Jurkat, Clone E6-1 (cell line): Measurements from ENCODE around the gene GJA4.

Source experiments
- DNase-seq: peaks from one replicate; pipeline ENCODE4 v3.0.0-alpha.2; 2011; ENCODE audit warnings: low read depth, low spot score
- H3K4me3 ChIP-seq: 2 replicates; pipeline ENCODE4 v1.5.1; 2011; ENCODE audit warnings: mild to moderate bottlenecking, low read length, control low read depth, moderate library complexity

GJA4 gene

DNA sequence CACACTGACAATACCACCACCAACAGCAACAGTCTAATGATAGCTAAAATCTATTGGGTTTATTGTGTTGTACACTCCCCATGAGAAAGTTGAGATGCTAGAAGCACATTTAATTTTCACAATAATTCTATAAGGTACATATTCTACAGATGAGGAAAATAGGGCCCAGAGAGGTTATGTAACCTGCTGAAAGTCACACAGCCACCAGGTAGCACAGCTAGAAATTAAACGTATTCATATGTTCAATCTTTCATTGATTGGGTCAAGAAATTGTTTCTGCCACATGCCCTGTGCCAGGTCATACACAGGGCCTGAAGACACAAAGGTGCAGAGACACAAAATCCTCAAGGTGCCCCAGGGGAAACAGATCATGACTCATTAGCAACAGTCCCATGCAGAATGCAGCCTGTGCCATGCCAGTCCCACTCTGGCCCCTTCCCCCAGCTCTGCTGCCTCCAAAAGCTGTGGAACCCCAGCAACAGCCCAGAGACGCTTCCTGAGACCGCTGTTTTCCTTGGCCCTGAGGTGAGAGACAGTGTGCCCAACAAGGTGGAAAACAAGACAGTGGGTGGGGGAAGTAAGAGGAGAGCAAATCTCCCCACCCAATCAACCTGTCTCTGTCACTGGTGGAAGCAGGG lies 32.1 kb downstream of the GJA4 start:
- DNase-seq = no peak
- H3K4me3 ChIP-seq = no peak overlapping the region

DNA sequence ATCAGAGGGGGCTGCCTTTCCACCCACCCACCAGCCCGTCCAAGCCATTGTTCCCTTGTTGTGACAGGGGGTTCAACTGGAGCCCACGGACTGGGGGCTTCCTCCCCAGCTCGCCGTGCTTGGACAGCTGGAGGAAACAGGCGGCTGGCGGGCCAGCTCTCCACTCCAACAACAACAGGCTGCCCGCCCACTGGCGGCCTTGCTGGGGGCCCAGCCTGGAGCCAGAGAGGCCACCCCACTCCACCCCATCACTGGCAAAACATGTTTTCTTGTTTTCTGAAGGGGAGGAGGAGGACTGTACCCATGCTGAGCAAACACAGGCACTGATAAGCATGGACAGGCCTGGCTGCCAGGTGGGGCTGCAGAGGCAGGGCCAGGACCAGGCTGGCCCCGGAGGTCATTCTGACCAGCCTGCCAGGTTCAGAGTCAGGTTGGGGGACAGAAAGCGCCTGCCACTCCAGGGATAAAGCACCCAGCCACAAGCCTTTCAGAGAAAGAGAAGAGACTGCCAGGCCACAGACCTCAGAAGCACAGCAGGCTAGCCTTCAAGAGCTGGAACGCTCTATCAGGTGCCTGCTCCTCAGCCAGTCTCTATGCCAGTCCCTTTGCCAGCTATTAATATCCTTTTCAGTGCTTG lies 32.8 kb downstream of the GJA4 start:
- no peak overlapping the region for H3K4me3 ChIP-seq
- DNase-seq = no peak

DNA sequence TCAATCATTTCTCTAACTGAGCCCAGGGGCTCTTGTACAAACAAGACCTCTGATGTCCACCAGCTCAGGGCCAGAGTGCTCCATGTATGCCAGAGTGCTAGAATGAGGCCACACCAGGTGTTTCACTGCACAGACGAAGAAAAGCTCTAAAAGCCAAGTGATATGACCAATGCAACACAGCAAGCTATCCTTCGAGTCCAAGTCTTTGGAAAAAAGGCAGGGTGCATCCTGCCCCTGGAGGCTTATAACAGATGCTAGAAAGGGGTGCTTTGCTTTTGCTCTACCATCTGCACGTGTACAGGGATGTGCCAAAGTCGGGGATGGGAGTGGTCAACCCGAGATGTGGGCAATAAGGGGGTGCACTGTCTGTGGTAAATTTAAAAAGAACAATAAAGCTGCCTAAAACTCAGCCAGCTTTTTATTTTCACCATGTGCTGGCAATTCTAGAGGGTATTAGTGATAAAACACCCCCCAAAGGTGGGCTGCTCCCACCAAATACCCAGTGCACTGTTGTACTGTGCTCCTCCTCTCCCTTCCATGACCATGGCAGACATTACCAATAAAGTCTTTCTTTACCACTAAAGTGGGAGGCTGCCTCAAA lies 34.6 kb downstream of the GJA4 start:
- no peak for DNase-seq
- H3K4me3 ChIP-seq = no peak overlapping the region

DNA sequence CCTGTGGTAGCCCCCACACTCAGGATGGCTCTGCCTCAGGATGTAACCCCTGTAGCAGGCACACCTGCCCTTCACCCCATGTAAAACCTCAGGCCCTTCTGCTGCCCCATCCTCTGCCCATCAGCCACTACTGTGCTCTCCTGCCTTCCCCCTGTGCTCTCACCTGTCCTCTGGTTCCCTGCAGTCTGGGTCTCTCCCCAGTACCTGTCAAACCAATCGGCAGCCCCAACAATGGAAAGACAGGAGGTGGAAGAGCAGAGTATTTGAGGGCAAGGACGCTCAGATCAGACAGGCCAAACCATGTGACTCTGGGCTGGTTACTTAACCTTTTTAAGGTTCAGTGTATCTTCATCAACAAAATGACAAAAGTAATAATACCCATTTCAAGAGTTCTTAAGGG lies 35.8 kb downstream of the GJA4 start:
- no peak overlapping the region for H3K4me3 ChIP-seq
- no peak for DNase-seq

DNA sequence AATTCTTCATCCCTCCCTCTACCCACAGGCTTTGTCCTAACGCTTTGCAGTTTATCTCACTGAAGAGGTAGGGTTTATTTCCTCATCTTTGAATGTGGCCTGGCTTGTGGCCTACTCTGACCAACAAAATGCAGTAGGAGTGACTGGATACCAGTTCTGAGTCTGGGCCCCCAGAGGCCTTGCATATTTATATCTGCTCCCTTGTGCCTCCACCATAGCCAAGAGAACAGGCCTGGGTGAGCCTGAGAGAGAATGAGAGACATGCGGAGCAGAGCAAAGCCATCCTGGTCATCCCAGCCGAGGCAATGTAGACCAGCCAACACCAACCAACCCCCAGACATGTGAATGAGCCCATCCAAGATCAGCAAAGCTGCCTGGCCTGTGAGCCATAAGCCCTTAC lies 36.5 kb downstream of the GJA4 start:
- DNase-seq = no peak
- H3K4me3 ChIP-seq = no peak overlapping the region

DNA sequence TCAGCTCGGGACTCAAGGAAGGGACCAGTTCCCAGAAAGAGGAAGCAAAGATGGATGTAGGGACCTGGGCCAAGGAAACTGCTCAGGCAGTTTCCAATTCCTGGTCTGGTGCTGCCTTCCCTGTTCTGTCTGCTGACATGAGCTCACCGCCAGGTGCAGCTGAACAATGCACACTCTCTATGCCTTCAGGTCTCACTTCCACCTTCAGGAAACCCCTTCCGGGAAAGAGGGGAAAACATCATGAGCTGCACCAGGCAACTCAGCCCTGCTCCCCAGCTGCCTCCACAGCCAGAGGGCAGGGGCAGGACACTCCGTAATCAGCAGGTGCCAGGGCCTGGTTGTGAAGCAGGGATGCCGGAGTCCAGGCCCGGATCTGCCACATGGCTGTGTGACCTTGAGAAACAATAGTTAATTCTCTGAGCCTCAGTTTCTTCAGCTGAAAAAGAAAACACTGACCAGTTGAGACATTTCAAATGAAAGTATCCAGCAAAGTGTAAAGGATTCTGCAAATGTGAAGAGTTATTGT lies 39.0 kb downstream of the GJA4 start:
- no peak overlapping the region for H3K4me3 ChIP-seq
- DNase-seq = no peak

DNA sequence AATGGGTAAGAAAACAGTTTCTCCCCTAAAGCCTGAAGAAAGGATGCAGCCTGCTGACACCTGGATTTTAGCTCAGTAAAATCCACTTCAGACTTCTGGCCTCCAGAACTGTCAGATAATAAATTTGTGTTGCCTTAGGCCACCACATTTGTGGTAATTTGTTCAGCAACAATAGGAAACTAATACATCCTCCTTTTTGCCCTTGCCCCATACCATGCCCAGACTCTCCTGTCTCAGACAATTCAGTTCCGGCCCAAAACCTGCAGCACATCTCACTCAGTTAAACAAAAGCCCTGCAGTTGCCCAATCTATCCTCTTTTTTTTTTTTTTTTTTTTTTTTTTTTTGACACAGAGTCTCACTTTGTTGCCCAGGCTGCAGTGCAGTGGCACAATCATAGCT lies 40.9 kb downstream of the GJA4 start:
- H3K4me3 ChIP-seq = no peak overlapping the region
- no peak for DNase-seq

DNA sequence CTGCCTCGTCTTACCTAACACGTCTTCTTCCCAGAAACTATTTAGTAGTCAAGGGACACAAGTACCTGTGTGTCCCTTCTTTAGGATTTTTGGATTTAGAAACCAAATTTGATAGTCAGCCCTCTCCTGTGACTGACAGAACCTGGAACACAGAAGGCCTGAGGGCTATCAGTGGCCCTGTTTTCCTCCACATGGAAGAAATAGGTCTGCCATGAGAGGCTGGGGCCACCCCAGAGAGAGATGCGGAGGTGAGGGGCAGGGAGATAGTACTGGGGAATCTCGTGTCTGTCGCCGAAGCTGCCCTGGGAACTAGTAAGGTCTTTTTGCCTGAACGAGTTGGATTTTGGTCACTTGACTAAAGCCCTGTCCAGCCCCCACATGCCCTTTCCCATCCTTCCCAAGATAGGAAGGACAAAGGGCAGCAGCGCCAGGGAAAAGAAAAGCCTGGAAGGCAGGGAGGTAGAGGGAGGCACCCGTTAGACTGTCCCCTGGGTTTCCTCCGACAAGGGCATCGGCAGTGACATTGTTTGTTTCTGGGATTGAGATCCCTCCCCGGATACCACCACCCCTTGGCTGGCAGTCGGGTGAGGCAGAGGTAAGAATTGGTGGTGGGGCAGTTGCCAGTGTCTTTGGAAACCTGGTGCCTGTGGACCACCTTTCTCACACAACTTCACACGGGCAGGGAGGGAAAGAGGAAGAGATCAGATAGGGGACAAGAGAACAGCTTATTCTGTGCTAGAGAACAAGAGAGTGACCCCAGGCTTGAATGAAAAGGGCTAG lies 46.9 kb downstream of the GJA4 start:
- DNase-seq = no peak
- H3K4me3 ChIP-seq = no peak overlapping the region

DNA sequence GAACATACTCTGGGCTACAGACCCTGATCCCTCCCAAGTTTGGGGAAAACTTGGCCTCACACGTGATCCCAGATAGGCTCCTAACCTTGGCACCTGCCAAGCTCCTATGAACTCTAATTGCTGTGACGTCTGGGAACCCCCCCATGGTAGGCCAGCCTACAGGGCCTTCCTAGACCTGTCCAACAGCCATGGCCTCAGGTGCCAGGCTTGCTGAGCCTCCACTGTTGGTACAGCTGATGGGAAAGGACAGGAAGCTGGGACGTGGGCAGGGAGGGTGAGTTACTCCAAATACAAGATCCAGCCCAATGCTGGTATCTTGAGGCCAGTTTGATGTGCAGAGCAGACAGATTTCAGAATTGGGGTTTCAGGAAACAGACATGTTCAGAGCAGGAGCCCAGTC lies 47.6 kb downstream of the GJA4 start:
- H3K4me3 ChIP-seq = no peak overlapping the region
- no peak for DNase-seq

DNA sequence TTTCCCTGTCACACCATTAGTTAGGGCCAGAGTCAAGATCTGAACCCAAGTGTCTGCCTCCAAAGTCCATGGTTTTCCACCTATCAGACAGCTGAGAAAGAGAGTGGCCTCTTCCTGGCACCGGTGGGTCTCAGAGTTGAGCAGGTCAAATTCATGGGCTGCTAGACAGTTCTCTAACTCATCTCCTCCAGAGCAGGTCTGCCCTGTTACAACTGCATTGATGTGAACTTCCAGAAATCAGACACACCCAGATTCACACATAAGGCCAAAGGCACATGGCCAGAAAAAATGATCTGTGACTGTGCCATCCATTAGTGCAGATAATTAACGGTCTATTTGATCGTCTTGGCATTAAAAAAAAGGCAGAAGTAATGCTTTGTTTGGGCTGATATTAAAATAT lies 49.3 kb downstream of the GJA4 start:
- no peak for DNase-seq

DNA sequence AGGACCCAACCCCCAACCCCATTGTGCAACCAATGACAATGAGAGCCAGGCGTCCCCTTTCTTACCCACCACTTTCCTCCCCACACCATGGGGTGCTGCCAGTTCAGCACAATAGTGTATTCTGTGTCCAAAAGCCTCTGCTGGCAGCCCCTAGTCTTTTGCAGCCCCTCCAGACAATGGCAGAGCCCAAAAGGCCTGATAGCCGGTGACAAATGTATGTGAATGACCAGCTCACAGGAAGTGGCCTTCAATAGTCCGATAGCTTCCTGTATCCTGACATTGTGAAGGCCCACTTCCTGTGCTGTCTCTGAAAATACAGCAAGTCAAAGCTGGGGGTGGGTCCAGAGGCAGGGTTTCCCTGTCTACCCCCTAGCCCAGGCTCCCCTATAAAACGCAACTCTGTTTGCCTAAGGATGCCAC lies 50.2 kb downstream of the GJA4 start:
- no peak overlapping the region for H3K4me3 ChIP-seq
- DNase-seq = no peak

More for the DNA sequence above, 49.3 kb downstream of the GJA4 start:
- no peak overlapping the region for H3K4me3 ChIP-seq

DNA sequence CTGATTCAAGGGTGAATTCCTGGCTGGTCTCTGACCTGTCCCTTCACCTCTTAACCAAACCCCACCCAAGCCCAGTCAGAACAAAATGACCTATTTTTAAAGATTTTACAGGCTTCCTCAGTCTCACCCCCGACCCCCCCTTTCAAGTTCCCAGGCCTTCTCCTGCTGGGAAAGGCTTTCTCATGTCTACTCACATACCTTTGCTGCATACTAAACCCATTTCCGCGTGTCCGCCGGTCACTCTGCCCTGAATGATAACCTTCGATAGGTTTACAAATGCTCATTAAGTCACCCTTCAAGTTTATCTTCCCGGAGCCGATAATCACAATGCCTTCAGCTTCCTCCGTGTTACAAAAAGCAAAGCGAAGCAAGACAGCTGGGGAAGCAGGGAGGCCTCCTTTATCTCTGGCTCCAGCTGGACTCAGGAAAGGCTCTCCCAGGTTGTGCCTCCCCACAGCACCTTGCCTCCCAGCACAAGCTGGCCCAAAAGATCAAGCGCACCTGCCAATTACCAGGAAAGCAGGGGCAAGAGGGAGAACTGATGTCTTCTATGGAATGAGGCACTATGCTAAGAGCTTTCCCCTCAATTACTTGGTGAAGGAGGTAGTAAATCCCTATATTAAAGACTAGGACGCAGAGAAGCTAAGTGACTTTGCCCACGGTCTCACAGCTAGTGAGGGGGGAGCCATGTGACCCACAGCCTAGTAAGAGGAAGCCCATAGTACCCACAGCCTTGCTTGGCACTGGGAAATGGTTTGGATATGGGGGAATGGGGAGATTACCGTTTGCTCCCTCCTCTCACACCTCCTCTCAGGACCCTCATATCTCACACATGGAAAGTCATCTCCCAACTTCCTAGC lies 50.8 kb downstream of the GJA4 start:
- no peak overlapping the region for H3K4me3 ChIP-seq
- DNase-seq = no peak

DNA sequence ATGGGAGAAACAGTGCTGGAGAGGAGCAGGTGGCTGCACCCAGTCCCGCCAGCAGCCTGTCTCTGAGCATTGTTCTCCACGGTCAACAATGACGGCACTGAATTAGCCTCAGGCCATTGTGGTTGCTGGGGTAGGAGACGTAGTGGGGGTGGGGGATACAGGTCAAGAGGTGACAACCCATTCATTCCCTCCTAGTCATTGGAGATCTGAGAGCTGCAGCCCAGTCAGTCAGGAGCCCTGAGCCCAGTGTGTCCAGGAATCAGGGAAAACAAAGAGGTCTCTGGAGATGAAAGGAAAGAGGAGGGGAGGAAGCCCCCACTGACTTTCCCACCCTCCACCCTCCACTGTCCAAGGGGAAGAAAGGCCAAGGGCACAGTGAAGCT lies 51.4 kb downstream of the GJA4 start:
- no peak for DNase-seq
- no peak overlapping the region for H3K4me3 ChIP-seq
